K562 treated with DMSO at 1 percent for 12 hours (cell line): ENCODE data around the gene ABHD16A. TPM values are rescaled to one million over a fixed set of nuclear protein-coding genes. Genes with fewer than 3 reads are reported as not detected.

ENCODE experiments used
- total RNA-seq: library from RNA; unstranded; fragments of 300-600 nt; gene quantifications from 2 replicates; pipeline ENCODE4 v1.2.3, GENCODE V29; 2022; ENCODE audit not compliant: insufficient read depth

ABHD16A gene
- 80.3 and 103 TPM in 2 replicates for total RNA-seq

GRCh38 chr6:31702819-31703716, at the start of gene ABHD16A:
TSS of gene ABHD16A (minus strand) at chr6:31703324. CDS start at chr6:31703281, 43 bp downstream.

DNA sequence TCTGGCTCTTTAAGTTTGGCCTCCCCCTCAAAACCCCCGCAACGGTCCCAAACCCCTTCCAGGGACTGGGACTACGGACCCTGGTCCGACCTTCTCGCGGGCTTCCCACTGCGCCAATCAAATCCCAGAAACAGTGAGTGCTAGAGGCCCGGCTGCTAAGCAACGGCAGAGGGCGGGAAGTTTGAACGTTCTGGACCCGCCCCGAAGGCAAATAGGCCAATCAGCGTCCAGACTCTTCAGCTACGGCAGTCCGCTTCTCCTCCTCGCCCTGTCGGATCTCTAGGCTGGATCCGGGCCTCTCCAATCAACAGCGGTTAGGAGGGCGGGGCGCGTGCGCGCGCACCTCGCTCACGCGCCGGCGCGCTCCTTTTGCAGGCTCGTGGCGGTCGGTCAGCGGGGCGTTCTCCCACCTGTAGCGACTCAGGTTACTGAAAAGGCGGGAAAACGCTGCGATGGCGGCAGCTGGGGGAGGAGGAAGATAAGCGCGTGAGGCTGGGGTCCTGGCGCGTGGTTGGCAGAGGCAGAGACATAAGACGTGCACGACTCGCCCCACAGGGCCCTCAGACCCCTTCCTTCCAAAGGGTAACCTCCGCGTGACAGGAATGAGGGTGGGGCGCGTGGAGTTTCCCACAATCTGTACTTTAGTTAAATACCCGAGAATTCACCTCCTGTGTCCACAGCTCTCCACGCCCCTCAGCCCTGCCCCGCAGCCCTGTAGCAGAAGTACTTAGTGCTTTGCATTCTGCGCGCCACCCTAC, 36.7 kb upstream of the ABHD16A start, which contains the start of gene MSH5:
Gene MSH5, plus strand, starts transcription at position 367 of the 758 bp plus-strand sequence. CDS start 462 bp downstream, outside the sequence.

DNA sequence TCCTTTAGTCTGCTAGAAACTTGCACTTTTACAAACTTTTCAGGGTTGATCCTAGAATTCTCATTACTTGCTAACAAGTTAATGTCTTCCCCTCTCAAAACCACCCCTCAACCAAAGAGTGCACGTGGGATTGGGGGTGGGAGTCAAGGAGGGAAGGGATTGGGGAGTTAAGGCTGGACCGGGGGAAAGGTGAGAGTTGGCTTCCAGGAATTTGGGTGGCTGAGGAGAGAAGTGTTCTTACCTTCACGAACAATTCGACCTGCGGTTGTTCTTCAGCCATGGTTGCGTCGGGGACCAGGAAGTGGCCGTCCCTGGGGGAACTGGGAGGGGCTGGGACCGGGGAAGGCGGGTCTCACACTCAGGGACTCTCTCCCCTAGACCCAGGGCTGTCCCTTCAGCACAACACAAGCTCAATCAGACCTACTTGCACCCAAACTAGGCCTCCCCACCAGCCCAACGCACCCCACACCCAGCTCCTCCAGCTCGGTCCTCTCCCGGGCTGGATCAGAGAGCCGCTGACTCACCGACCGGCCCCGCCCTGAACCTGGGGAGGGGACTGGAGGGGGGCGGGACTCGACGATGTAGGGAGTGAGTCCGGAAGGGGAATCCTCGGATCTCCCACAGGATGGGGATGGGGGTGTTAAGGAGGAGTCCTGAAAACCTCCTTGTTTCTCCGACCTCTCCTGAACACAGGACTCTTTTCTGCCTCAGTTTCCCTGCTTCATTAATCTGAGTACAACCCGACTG, 33.1 kb upstream of the ABHD16A start, which contains the start of gene CLIC1:
Gene CLIC1, minus strand, starts transcription at position 510 of the 747 bp plus-strand sequence. Its CDS starts 230 bp downstream, at position 280.

DNA sequence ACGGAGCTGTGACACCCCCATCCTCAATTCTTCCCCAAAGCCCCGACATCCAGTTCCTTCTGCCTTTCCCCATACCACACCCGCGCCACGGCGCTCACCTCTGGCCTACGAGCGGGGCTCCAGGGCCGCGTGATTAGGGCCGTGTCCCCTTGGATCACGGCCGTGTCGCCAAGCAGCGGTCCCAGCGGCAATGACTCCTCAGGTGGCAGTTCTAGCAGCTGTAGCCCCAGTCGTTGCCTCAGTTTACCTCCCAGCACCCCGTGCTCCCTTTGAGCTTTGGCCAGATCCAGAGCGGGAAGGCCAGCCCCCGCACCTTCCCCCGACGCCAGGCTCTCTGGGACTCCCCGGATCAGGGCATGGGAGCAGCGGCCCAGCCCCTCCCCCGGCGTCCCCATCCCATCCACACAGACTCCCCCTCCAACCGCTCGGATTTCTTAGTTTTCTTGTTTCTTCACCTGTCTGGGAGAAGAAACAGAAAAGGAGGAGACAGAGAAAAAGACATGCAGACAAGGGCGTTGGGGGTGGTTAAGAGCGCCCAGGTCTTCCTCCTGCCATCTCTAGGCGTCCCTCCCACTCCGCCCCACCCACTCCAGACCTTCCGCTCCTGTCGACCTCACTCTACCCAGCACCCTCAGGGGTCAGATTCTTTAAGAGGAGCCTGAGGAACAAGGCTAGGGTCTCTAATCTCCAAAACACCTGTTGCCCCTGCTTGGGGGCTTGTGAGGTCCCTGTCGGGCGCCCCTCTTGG, 25.8 kb upstream of the ABHD16A start, which contains the start of gene DDAH2:
Gene DDAH2, minus strand, starts transcription at position 533 of the 748 bp plus-strand sequence. Its CDS starts 138 bp downstream, at position 395.

DNA sequence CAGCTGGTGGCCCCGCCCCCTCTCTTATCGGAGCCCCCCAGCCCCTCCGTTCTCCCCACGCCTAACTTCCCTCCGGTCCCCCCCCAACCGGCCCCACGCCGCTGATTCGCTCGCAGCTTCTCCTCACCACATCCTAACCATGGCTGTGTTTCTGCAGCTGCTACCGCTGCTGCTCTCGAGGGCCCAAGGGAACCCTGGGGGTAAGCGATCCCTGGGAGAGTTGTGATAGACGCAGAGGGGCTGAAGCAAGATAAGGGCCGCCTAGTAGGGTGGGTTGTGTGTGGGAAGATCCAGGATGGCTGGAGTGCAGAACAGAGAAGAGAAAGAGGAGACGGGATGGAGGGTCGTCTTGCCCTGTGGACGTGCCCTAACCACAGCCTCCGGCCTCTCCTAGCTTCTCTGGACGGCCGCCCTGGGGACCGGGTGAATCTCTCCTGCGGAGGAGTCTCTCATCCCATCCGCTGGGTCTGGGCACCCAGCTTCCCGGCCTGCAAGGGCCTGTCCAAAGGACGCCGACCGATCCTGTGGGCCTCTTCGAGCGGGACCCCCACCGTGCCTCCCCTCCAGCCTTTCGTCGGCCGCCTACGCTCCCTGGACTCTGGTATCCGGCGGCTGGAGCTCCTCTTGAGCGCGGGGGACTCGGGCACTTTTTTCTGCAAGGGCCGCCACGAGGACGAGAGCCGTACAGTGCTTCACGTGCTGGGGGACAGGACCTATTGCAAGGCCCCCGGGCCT, 20.3 kb upstream of the ABHD16A start, which contains the start of gene MPIG6B:
Gene MPIG6B, plus strand, starts transcription at position 129 of the 735 bp plus-strand sequence. Its CDS starts 11 bp downstream, at position 140.

DNA sequence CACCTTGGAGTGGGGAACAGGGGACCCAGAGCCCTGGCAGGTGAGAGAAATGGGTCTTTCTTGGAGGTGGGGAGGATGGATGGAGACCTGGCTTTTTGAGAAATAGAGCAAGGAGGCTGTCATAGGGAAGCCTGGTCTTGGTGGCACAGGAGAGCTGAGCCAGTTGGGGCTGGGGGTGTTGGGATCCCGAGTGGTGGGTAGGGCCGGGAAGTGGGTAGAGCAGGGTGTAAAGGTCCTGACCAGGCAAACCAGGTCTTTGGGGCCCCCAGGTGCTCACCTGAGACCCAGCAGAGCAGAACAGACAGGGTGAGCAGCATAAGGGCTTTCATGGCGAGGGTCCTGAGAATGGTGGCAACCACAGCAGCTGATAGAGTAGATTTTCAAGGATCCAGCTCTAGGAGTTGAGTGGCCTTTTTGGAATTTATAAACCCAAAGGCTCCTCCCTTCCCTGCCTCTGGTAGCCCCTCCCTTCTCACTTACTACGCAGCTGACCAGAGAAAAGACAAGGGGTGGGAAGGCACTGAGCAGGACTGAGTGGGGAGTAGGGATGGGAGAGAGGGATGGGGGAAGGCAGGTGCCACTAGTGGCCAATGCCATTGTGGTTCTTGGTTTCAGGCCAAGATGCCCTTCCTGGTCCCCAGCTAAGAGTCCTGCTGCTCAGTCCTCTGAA, 18.4 kb upstream of the ABHD16A start, which contains the start of gene LY6G6C:
Gene LY6G6C, minus strand, starts transcription at position 396 of the 670 bp plus-strand sequence. Its CDS starts 67 bp downstream, at position 329.

GRCh38 chr6:31715022-31715958, 12.2 kb upstream of the ABHD16A start, which contains the start of gene LY6G6D:
TSS of gene LY6G6D (plus strand) at chr6:31715348. CDS start at chr6:31715356, 8 bp downstream.

DNA sequence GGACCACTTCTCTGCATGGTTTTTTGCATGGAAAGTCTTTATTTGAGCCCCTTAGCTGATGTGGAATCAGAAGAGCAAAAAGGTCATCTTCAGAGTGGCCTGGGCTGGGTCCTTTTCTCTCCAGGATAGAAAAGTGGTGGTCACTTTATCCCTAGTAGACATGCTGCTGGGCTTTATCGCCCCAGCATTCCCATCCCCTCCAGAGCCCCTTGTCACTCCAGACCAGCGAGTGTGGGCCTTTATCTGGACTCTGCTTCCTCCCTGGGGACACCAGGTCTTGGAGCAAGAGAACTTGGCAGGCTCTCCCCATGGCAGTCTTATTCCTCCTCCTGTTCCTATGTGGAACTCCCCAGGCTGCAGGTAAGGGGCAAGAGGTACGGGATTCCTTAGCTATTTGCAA, 3.5 kb upstream of the ABHD16A start, which contains the start of gene LY6G6F:
Gene LY6G6F, plus strand, starts transcription at position 268 of the 400 bp plus-strand sequence. Its CDS starts 41 bp downstream, at position 309.

GRCh38 chr6:31680226-31681134, 22.6 kb downstream of the ABHD16A start, which contains the start of gene LY6G5C:
TSS of gene LY6G5C (minus strand) at chr6:31681067. CDS start at chr6:31680373, 694 bp downstream.

GRCh38 chr6:31669676-31670075, 33.4 kb downstream of the ABHD16A start, which contains the start of gene LY6G5B:
TSS of gene LY6G5B (plus strand) at chr6:31669976. CDS start at chr6:31670951, 975 bp downstream.

GRCh38 chr6:31665501-31666336, 37.4 kb downstream of the ABHD16A start, which contains the start of gene CSNK2B:
TSS of gene CSNK2B (plus strand) at chr6:31666080. CDS start at chr6:31666832, 752 bp downstream.

DNA sequence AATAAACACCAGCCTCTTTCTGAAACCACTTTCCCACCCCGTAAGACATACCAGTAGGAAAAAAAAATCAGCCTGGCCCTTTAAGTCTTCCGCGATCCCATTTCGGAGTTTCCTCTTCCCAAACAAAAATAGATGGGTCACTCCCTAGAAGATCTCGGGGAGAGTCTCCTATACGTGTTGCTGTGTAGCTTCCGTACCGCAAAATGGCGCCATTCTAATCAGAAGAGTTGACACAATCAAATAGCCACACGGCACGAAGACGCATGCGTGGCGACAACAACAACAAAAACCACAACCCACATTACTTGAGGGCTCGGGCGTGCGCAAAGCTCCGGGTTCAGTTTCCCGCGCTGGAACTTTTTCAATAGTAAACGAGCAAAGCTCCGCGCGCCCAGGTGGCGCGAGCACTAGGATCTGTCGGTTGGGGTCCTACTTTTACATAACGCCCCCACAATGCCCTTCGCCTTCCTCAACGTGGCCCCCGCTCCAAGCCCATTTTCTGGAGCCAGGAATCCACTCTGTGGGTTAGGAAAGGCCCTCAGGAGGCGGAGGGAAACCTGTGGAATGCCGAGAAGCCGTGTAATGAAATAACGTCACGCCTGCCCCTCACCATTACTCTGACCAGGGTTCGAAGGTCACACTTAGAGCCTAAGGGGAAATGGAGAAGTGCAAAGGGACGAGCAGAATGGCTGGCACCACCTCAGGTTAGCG, 38.2 kb downstream of the ABHD16A start, which contains the start of gene GPANK1:
Gene GPANK1, minus strand, starts transcription at position 208 of the 711 bp plus-strand sequence. CDS start 519 bp downstream, outside the sequence.

DNA sequence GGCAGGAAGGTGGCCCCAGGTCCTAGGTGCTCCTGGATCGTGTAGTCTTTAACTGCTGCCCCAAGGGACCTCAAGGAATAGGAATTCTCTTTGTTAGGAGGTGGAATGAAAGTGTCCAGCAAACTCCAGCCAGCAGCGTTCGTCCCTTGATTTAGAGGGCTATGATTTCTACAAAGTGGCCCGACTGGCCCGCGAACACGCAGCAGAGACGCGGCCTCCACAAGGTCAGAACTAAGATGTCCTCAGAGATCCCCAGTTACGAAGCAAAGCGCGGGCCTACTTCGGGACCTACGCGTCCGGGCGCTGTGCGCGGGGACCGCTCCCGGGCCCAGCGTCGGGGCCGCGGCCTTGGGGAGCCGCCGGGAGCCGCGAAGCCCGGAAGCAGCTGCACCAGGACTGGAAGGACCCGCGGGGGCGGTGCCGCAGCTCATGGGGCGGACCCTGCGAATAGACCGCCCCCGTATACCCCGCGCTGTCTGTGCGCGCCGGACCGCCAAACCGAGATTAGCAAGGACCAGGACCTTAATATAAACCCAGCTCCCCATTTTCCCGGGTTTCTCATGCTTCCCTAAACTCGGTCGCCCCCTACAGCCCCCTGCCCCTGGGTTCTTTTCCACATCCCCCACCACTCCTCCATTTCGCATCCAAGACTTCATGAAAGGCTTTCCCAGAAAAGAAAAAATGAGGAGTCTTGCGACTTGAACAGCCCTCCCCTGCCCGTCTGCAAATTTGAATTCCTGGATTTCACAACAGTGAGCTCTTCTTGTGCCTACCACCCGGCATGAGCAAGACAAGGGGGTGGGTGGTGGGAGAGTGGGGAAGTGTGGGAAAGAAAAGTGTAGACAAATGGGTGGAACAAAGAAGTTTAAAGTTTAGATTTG, 42.5 kb downstream of the ABHD16A start, which contains the start of gene C6orf47:
Gene C6orf47, minus strand, starts transcription at position 398 of the 881 bp plus-strand sequence. CDS start 831 bp downstream, outside the sequence.

